ENCODE data around the gene ZNF683. TPM values are rescaled to one million over a fixed set of nuclear protein-coding genes. Genes with fewer than 3 reads are reported as not detected.

ZNF683 gene
- total RNA-seq, 1 experiment from 2014 or later = not detected

- Histone ChIP-seq H3K27me3 (ENCODE audit: insufficient read depth, low read depth) (no peaks in the 10 kb centered on the region), H3K9me3 (ENCODE audit: insufficient read depth, low read depth) (no peaks in the 10 kb centered on the region), H3K27ac (no peak overlapping the region), H3F3A (ENCODE audit: insufficient read depth, low read depth) (no peaks in the 10 kb centered on the region), H2AFZ (no peak overlapping the region), H4K20me1 (ENCODE audit: insufficient read depth) (no peaks in the 10 kb centered on the region), H3K4me1 (replicated peaks; ENCODE audit: insufficient read depth) (no peaks in the 10 kb centered on the region), H3K79me2 (ENCODE audit: low read depth) (no peaks in the 10 kb centered on the region), H3K4me2 (no peak overlapping the region), H3K9me2 (ENCODE audit: insufficient read depth) (no peaks in the 10 kb centered on the region), H3K4me3 (no peak overlapping the region), H3K36me3 (ENCODE audit: low read depth) (no peaks in the 10 kb centered on the region)
- ChIA-PET CTCF (no interaction called here), POLR2A (ENCODE audit: unreplicated experiment) (no interaction called here)
- DNase-seq = no peak
- TF ChIP-seq, protein P1, sequence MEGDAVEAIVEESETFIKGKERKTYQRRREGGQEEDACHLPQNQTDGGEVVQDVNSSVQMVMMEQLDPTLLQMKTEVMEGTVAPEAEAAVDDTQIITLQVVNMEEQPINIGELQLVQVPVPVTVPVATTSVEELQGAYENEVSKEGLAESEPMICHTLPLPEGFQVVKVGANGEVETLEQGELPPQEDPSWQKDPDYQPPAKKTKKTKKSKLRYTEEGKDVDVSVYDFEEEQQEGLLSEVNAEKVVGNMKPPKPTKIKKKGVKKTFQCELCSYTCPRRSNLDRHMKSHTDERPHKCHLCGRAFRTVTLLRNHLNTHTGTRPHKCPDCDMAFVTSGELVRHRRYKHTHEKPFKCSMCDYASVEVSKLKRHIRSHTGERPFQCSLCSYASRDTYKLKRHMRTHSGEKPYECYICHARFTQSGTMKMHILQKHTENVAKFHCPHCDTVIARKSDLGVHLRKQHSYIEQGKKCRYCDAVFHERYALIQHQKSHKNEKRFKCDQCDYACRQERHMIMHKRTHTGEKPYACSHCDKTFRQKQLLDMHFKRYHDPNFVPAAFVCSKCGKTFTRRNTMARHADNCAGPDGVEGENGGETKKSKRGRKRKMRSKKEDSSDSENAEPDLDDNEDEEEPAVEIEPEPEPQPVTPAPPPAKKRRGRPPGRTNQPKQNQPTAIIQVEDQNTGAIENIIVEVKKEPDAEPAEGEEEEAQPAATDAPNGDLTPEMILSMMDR (conservative IDR thresholded peaks at IDR 0.05) = no peak
- TF ChIP-seq EZH2 (IDR thresholded peaks at IDR 0.05; ENCODE audit: low read depth) = no peak
- intact Hi-C loops (cut with micrococcal nuclease; ENCODE audit: unreplicated experiment) = loop anchor here (5.0 kb wide), 1 partner anchor 287 kb away; no protein-coding TSS in a partner anchor
- BruUV-seq (replicated peaks) = no TSS peak
Observed at GRCh38 chr1:26324550-26324949, 48.0 kb downstream of the ZNF683 start.

- H2AFZ ChIP-seq = no peak overlapping the region
- H3K4me3 ChIP-seq = no peak overlapping the region
- TF ChIP-seq, protein P1 (conservative IDR thresholded peaks at IDR 0.05) = no peak
- no peak for TF ChIP-seq EZH2 (IDR thresholded peaks at IDR 0.05; ENCODE audit: low read depth)
- POLR2A ChIA-PET (ENCODE audit: unreplicated experiment) = interaction anchor here (0.6 kb wide), 1 partner anchor 148 kb away, joined by 3 read pairs; no protein-coding TSS in a partner anchor
- H3K9me3 ChIP-seq (ENCODE audit: insufficient read depth, low read depth) = no peaks in the 10 kb centered on the region
- H3F3A ChIP-seq (ENCODE audit: insufficient read depth, low read depth) = no peaks in the 10 kb centered on the region
- H4K20me1 ChIP-seq (ENCODE audit: insufficient read depth) = no peaks in the 10 kb centered on the region
- DNase-seq = no peak
- CTCF ChIA-PET = interaction anchor here (1.1 kb wide), 1 partner anchor 48 kb away, joined by 5 read pairs; no protein-coding TSS in a partner anchor
- H3K9me2 ChIP-seq (ENCODE audit: insufficient read depth) = no peaks in the 10 kb centered on the region
- no peaks in the 10 kb centered on the region for H3K79me2 ChIP-seq (ENCODE audit: low read depth)
- no peaks in the 10 kb centered on the region for H3K27me3 ChIP-seq (ENCODE audit: insufficient read depth, low read depth)
- BruUV-seq (replicated peaks) = no TSS peak
- H3K4me1 ChIP-seq (replicated peaks; ENCODE audit: insufficient read depth) = no peaks in the 10 kb centered on the region
- H3K4me2 ChIP-seq = no peak overlapping the region
- intact Hi-C loops (cut with micrococcal nuclease; ENCODE audit: unreplicated experiment) = loop anchor here (5.0 kb wide), 1 partner anchor 286 kb away; no protein-coding TSS in a partner anchor
- H3K36me3 ChIP-seq (ENCODE audit: low read depth) = no peaks in the 10 kb centered on the region
- H3K27ac ChIP-seq = no peak overlapping the region
Observed at GRCh38 chr1:26323382-26323781, 49.2 kb downstream of the ZNF683 start.

GRCh38 chr1:26322042-26322331 lies 50.6 kb downstream of the ZNF683 start:
- no peaks in the 10 kb centered on the region for H3K27me3 ChIP-seq (ENCODE audit: insufficient read depth, low read depth)
- no peak for DNase-seq
- H3K4me2 ChIP-seq = no peak overlapping the region
- H3K4me1 ChIP-seq (replicated peaks; ENCODE audit: insufficient read depth) = no peaks in the 10 kb centered on the region
- H3K9me2 ChIP-seq (ENCODE audit: insufficient read depth) = no peaks in the 10 kb centered on the region
- TF ChIP-seq, protein P1 (conservative IDR thresholded peaks at IDR 0.05) = no peak
- no peak for TF ChIP-seq EZH2 (IDR thresholded peaks at IDR 0.05; ENCODE audit: low read depth)
- POLR2A ChIA-PET (ENCODE audit: unreplicated experiment) = interaction anchor here (1.0 kb wide), 1 partner anchor 110 kb away, joined by 4 read pairs; the partner anchor contains the start of gene DHDDS
- no peak overlapping the region for H3K27ac ChIP-seq
- no TSS peak for BruUV-seq (replicated peaks)
- no peaks in the 10 kb centered on the region for H3K9me3 ChIP-seq (ENCODE audit: insufficient read depth, low read depth)
- no peaks in the 10 kb centered on the region for H3K36me3 ChIP-seq (ENCODE audit: low read depth)
- no peaks in the 10 kb centered on the region for H3K79me2 ChIP-seq (ENCODE audit: low read depth)
- CTCF ChIA-PET = interaction anchor here (0.6 to 1.6 kb wide), 5 partner anchors 10 to 153 kb away, joined by 3 to 7 read pairs (median 3); partner anchors contain the start of genes C1orf232 and ZNF593
- no peak overlapping the region for H3K4me3 ChIP-seq
- no peak overlapping the region for H2AFZ ChIP-seq
- H4K20me1 ChIP-seq (ENCODE audit: insufficient read depth) = no peaks in the 10 kb centered on the region
- intact Hi-C loops (cut with micrococcal nuclease; ENCODE audit: unreplicated experiment) = loop anchor here (5.0 kb wide), 1 partner anchor 285 kb away; no protein-coding TSS in a partner anchor
- no peaks in the 10 kb centered on the region for H3F3A ChIP-seq (ENCODE audit: insufficient read depth, low read depth)
